Ovary (tissue), 9 donors: ENCODE results near the gene PITX2. TPM values are rescaled to one million over a fixed set of nuclear protein-coding genes. Genes with fewer than 3 reads are reported as not detected.

Experiments used
- DNase-seq, 5 donors: peaks; one replicate each; pipeline ENCODE4 v3.0.0-alpha.2; 2019 to 2020
- H3K27ac ChIP-seq, 2 donors: fragments of 200-600 bp; one replicate each; pipeline versions ENCODE4 v1.5.1 to v1.8.0; 2019 to 2022
- H3K27me3 ChIP-seq: fragments of 200-600 bp; one replicate; pipeline ENCODE4 v1.8.0; 2022
- H3K36me3 ChIP-seq: fragments of 200-600 bp; sonication (generic); one replicate; pipeline ENCODE4 v1.5.1; 2019
- H3K4me1 ChIP-seq: one replicate; pipeline ENCODE4 v1.8.1; 2013; ENCODE audit warnings: mild to moderate bottlenecking, moderate library complexity; ENCODE audit not compliant: insufficient read depth
- H3K4me3 ChIP-seq: fragments of 200-600 bp; sonication (generic); one replicate; pipeline ENCODE4 v1.5.1; 2017
- H3K9me3 ChIP-seq, 2 donors: fragments of 200-600 bp in 1 of 2; sonication (generic) in 1 of 2; one replicate each; pipeline versions ENCODE4 v1.5.1 to v1.8.1; 2013 to 2019; ENCODE audit warnings: mild to moderate bottlenecking in 1 of 2, moderate library complexity in 1 of 2
- CTCF ChIP-seq, 3 donors: fragments of 450-650 bp in 2 of 3; fragments of 200-600 bp in 1 of 3; IDR thresholded peaks; one replicate each; pipeline versions ENCODE4 v1.5.1 to v1.8.0; 2016 to 2022; ENCODE audit warnings: antibody characterized with exemption in 3 of 3, mild to moderate bottlenecking in 1 of 3
- EP300 ChIP-seq: sonication (generic); formaldehyde crosslinking; IDR thresholded peaks from one replicate; pipeline ENCODE4 v1.6.1; 2017; ENCODE audit warnings: antibody characterized with exemption
- POLR2A ChIP-seq: fragments of 450-650 bp; IDR thresholded peaks from one replicate; pipeline ENCODE4 v1.6.1; 2017; ENCODE audit warnings: antibody characterized with exemption, mild to moderate bottlenecking, moderate library complexity
- WGBS, 3 donors: extraction: QIAGEN DNeasy Blood & Tissue Kit in 1 of 3; methylation state at CpG; one replicate each; pipeline versions ENCODE4 v1.1.5 to v1.1.7; 2013 to 2017; 5-methylcytosine and 5-hydroxymethylcytosine counted together
- intact Hi-C, 4 donors: fragments of 100-400 bp; cut with DNase I; formaldehyde crosslinking; loops; one replicate each; pipeline versions ENCODE4 v1.11.0 to v1.15.1; 2022 to 2023
- polyA plus RNA-seq, 2 donors: library from polyadenylated mRNA; stranded (reverse); fragments of 200-250 nt in 1 of 2; fragments of 350-450 nt in 1 of 2; fragmentation: Illumina TruSeq in 1 of 2; extraction: RNeasy Lipid Tissue Mini Kit (QIAGEN cat#74804) in 1 of 2; gene quantifications; one replicate each; pipeline ENCODE4 v1.2.3, GENCODE V29; 2013 to 2014
- total RNA-seq, 7 donors: library from RNA; depleted of rRNA in 2 of 7; stranded (reverse); fragments of >200 nt in 2 of 7; fragmentation: NEBNext Ultra II Directional in 3 of 7; extraction: Animal tissue kit (Norgen Biotek cat#: 25700) in 3 of 7; gene quantifications; one replicate each; pipeline versions ENCODE4 v1.1.0 to v1.2.4, GENCODE V29; 2016 to 2023
- donor health status: DM: no; HTN: no; CAD: no; lungs with moderate emphysema.
- donor health status: DM: no; HTN: no; CAD: no.
- donor health status: Bipolar disorder and iron deficiency.
- donor health status: DM: yes; HTN: yes; CAD: no.
- donor health status: DM: no; HTN: no; CAD: no.
- donor health status: DM: yes; HTN: yes; CAD: no.

Gene PITX2
- total and polyA plus RNA-seq, 9 donors: 0.15 to 0.24 TPM; not detected in 7

GRCh38 chr4:110609044-110609750 is 13.7 kb downstream of the PITX2 start:
- Histone ChIP-seq H3K4me1 (no peaks in the 10 kb centered on the region), H3K9me3 (peaks cover 0 to 5% of the 10 kb centered on the region in 2 donors), H3K27me3 (no peaks in the 10 kb centered on the region), H3K4me3 (no peak overlapping the region), H3K27ac (no peak overlapping the region), H3K36me3 (no peaks in the 10 kb centered on the region)
- intact Hi-C loops: no loop called here
- no peak for TF ChIP-seq CTCF (IDR thresholded peaks at IDR 0.05)
- no peak for TF ChIP-seq EP300
- TF ChIP-seq POLR2A: no peak
- WGBS, 3 donors: 33 to 36% (median 36%) methylated on average over 6 of the region's 6 CpGs
- no peak for DNase-seq

DNA sequence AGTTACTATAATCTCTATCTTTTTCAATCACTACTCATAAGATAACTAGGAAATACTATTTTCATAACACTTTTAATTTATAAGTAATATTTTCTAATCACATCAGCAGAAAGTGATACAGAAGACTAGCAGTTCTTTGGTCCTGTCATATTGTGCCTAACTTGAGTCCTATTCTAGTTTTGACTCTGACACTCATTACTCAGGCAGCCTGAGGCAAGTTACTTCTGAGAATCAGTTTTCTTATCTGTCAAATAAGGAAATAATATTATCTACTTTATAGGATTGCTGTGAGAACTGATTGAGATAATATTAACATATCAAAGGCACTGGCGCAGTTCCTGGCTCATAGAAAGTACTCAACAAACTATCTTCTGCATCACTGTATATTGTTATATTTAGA is 17.8 kb downstream of the PITX2 start:
- TF ChIP-seq POLR2A (no peak), CTCF (IDR thresholded peaks at IDR 0.05) (no peak), EP300 (no peak)
- DNase-seq: no peak
- Histone ChIP-seq H3K4me3 (no peak overlapping the region), H3K9me3 (no peaks in the 10 kb centered on the region), H3K27ac (no peak overlapping the region), H3K27me3 (no peaks in the 10 kb centered on the region), H3K4me1 (no peaks in the 10 kb centered on the region), H3K36me3 (no peaks in the 10 kb centered on the region)
- WGBS, 3 donors: 91 to 93% (median 93%) methylated on average over 1 of the region's 1 CpG
- intact Hi-C loops: no loop called here

DNA sequence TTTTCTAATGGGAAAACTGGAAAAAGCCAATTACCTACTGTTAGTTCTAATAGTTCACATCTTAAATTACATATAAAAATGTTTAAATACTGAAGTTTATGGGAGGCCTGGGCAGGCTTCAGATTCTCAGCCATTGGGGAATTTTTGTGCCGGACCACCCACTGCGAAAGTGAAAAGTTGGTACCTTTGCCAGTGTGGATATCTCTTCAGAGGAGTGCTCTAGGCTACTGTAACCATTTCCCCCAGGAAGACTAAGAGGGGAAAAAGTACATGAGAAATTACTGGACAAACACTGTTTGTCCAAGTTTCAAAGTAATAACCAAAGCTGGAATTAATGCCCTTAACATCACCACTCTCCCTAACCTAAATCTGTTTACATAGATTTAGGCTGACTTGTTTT is 20.8 kb downstream of the PITX2 start:
- TF ChIP-seq CTCF (IDR thresholded peaks at IDR 0.05) (no peak), POLR2A (no peak), EP300 (no peak)
- DNase-seq: no peak
- Histone ChIP-seq H3K9me3 (no peaks in the 10 kb centered on the region), H3K36me3 (no peaks in the 10 kb centered on the region), H3K4me1 (no peaks in the 10 kb centered on the region), H3K27ac (no peak overlapping the region), H3K27me3 (no peaks in the 10 kb centered on the region), H3K4me3 (no peak overlapping the region)
- intact Hi-C loops: no loop called here
- 88 to 96% (median 89%) methylated on average over 2 of the region's 2 CpGs for WGBS, 3 donors

GRCh38 chr4:110597582-110597981 is 25.3 kb downstream of the PITX2 start:
- H3K4me3 ChIP-seq: no peak overlapping the region
- no peaks in the 10 kb centered on the region for H3K27me3 ChIP-seq
- no peaks in the 10 kb centered on the region for H3K4me1 ChIP-seq
- TF ChIP-seq EP300 (no peak), CTCF (IDR thresholded peaks at IDR 0.05) (no peak), POLR2A (no peak)
- DNase-seq: no peak
- H3K9me3 ChIP-seq: no peaks in the 10 kb centered on the region
- H3K27ac ChIP-seq: no peak overlapping the region
- no peaks in the 10 kb centered on the region for H3K36me3 ChIP-seq
- intact Hi-C loops: no loop called here
